Measurements from ENCODE around the gene KRT1.

The KRT1 gene

GRCh38 chr12:52689239-52689638 is 9.0 kb upstream of the KRT1 start:
- H3K27me3 ChIP-seq (ENCODE audit: control insufficient read depth in 1 of 2, insufficient read depth in 2 of 2, low read length in 2 of 2), result peaks cover 15 to 37% of the 10 kb centered on the region in 2 donors

GRCh38 chr12:52688481-52688880 is 8.3 kb upstream of the KRT1 start:
- no peak overlapping the region for H3K9ac ChIP-seq (ENCODE audit: low read length)
- no peaks in the 10 kb centered on the region for H3K4me1 ChIP-seq (ENCODE audit: insufficient read depth, low read length)
- H3K27me3 ChIP-seq (ENCODE audit: control insufficient read depth in 1 of 2, insufficient read depth in 2 of 2, low read length in 2 of 2), result peaks cover 15 to 37% of the 10 kb centered on the region in 2 donors
- no peak overlapping the region for H3K4me3 ChIP-seq (ENCODE audit: low read depth in 1 of 2, low read length in 2 of 2)
- H3K36me3 ChIP-seq (ENCODE audit: insufficient read depth, low read length), result no peaks in the 10 kb centered on the region
- no peaks in the 10 kb centered on the region for H3K9me3 ChIP-seq (ENCODE audit: low read length)
- no peak overlapping the region for H3K27ac ChIP-seq (ENCODE audit: low read depth, low read length)

More at GRCh38 chr12:52689239-52689638, 9.0 kb upstream of the KRT1 start:
- Histone ChIP-seq H3K36me3 (ENCODE audit: insufficient read depth, low read length) (no peaks in the 10 kb centered on the region), H3K9ac (ENCODE audit: low read length) (no peak overlapping the region), H3K4me1 (ENCODE audit: insufficient read depth, low read length) (no peaks in the 10 kb centered on the region), H3K27ac (ENCODE audit: low read depth, low read length) (no peak overlapping the region), H3K9me3 (ENCODE audit: low read length) (no peaks in the 10 kb centered on the region), H3K4me3 (ENCODE audit: low read depth in 1 of 2, low read length in 2 of 2) (no peak overlapping the region)

GRCh38 chr12:52687497-52688385 is 7.5 kb upstream of the KRT1 start:
- H3K27ac ChIP-seq (ENCODE audit: low read depth, low read length), result no peak overlapping the region
- H3K4me1 ChIP-seq (ENCODE audit: insufficient read depth, low read length), result no peaks in the 10 kb centered on the region
- peaks cover 15 to 37% of the 10 kb centered on the region in 2 donors for H3K27me3 ChIP-seq (ENCODE audit: control insufficient read depth in 1 of 2, insufficient read depth in 2 of 2, low read length in 2 of 2)

GRCh38 chr12:52686756-52687487 is 6.7 kb upstream of the KRT1 start:
- no peak overlapping the region for H3K27ac ChIP-seq (ENCODE audit: low read depth, low read length)
- H3K36me3 ChIP-seq (ENCODE audit: insufficient read depth, low read length), result no peaks in the 10 kb centered on the region
- H3K4me1 ChIP-seq (ENCODE audit: insufficient read depth, low read length), result no peaks in the 10 kb centered on the region
- no peaks in the 10 kb centered on the region for H3K9me3 ChIP-seq (ENCODE audit: low read length)
- H3K4me3 ChIP-seq (ENCODE audit: low read depth in 1 of 2, low read length in 2 of 2), result no peak overlapping the region
- H3K27me3 ChIP-seq (ENCODE audit: control insufficient read depth in 1 of 2, insufficient read depth in 2 of 2, low read length in 2 of 2), result peaks cover 15 to 32% of the 10 kb centered on the region in 2 donors
- H3K9ac ChIP-seq (ENCODE audit: low read length), result no peak overlapping the region

More at GRCh38 chr12:52687497-52688385, 7.5 kb upstream of the KRT1 start:
- Histone ChIP-seq H3K9ac (ENCODE audit: low read length) (no peak overlapping the region), H3K9me3 (ENCODE audit: low read length) (no peaks in the 10 kb centered on the region), H3K4me3 (ENCODE audit: low read depth in 1 of 2, low read length in 2 of 2) (no peak overlapping the region), H3K36me3 (ENCODE audit: insufficient read depth, low read length) (no peaks in the 10 kb centered on the region)

- peaks cover 15 to 25% of the 10 kb centered on the region in 2 donors for H3K27me3 ChIP-seq (ENCODE audit: control insufficient read depth in 1 of 2, insufficient read depth in 2 of 2, low read length in 2 of 2)
- H3K27ac ChIP-seq (ENCODE audit: low read depth, low read length), result no peak overlapping the region
Observed at GRCh38 chr12:52686063-52686462, 5.9 kb upstream of the KRT1 start.

GRCh38 chr12:52685406-52685890 is 5.2 kb upstream of the KRT1 start:
- H3K4me1 ChIP-seq (ENCODE audit: insufficient read depth, low read length), result no peaks in the 10 kb centered on the region
- peaks cover 10 to 19% of the 10 kb centered on the region in 2 donors for H3K27me3 ChIP-seq (ENCODE audit: control insufficient read depth in 1 of 2, insufficient read depth in 2 of 2, low read length in 2 of 2)

More at GRCh38 chr12:52686063-52686462, 5.9 kb upstream of the KRT1 start:
- Histone ChIP-seq H3K9ac (ENCODE audit: low read length) (no peak overlapping the region), H3K4me3 (ENCODE audit: low read depth in 1 of 2, low read length in 2 of 2) (no peak overlapping the region), H3K36me3 (ENCODE audit: insufficient read depth, low read length) (no peaks in the 10 kb centered on the region), H3K4me1 (ENCODE audit: insufficient read depth, low read length) (no peaks in the 10 kb centered on the region), H3K9me3 (ENCODE audit: low read length) (no peaks in the 10 kb centered on the region)

GRCh38 chr12:52684431-52684830 is 4.2 kb upstream of the KRT1 start:
- H3K9me3 ChIP-seq (ENCODE audit: low read length), result no peaks in the 10 kb centered on the region
- no peak overlapping the region for H3K4me3 ChIP-seq (ENCODE audit: low read depth in 1 of 2, low read length in 2 of 2)
- H3K27ac ChIP-seq (ENCODE audit: low read depth, low read length), result no peak overlapping the region
- H3K9ac ChIP-seq (ENCODE audit: low read length), result no peak overlapping the region
- H3K27me3 ChIP-seq (ENCODE audit: control insufficient read depth in 1 of 2, insufficient read depth in 2 of 2, low read length in 2 of 2), result peaks cover 10 to 24% of the 10 kb centered on the region in 2 donors
- H3K4me1 ChIP-seq (ENCODE audit: insufficient read depth, low read length), result no peaks in the 10 kb centered on the region
- no peaks in the 10 kb centered on the region for H3K36me3 ChIP-seq (ENCODE audit: insufficient read depth, low read length)

More at GRCh38 chr12:52685406-52685890, 5.2 kb upstream of the KRT1 start:
- no peak overlapping the region for H3K9ac ChIP-seq (ENCODE audit: low read length)
- no peaks in the 10 kb centered on the region for H3K9me3 ChIP-seq (ENCODE audit: low read length)
- no peak overlapping the region for H3K27ac ChIP-seq (ENCODE audit: low read depth, low read length)
- H3K4me3 ChIP-seq (ENCODE audit: low read depth in 1 of 2, low read length in 2 of 2), result no peak overlapping the region
- no peaks in the 10 kb centered on the region for H3K36me3 ChIP-seq (ENCODE audit: insufficient read depth, low read length)

- peaks cover 10 to 21% of the 10 kb centered on the region in 2 donors for H3K27me3 ChIP-seq (ENCODE audit: control insufficient read depth in 1 of 2, insufficient read depth in 2 of 2, low read length in 2 of 2)
Observed at GRCh38 chr12:52683575-52684300, 3.5 kb upstream of the KRT1 start.

GRCh38 chr12:52682938-52683574 is 2.8 kb upstream of the KRT1 start:
- H3K27me3 ChIP-seq (ENCODE audit: control insufficient read depth in 1 of 2, insufficient read depth in 2 of 2, low read length in 2 of 2), result peaks cover 5 to 14% of the 10 kb centered on the region in 2 donors
- no peak overlapping the region for H3K4me3 ChIP-seq (ENCODE audit: low read depth in 1 of 2, low read length in 2 of 2)
- no peaks in the 10 kb centered on the region for H3K36me3 ChIP-seq (ENCODE audit: insufficient read depth, low read length)
- H3K4me1 ChIP-seq (ENCODE audit: insufficient read depth, low read length), result no peaks in the 10 kb centered on the region
- H3K9ac ChIP-seq (ENCODE audit: low read length), result no peak overlapping the region
- no peak overlapping the region for H3K27ac ChIP-seq (ENCODE audit: low read depth, low read length)
- no peaks in the 10 kb centered on the region for H3K9me3 ChIP-seq (ENCODE audit: low read length)

More at GRCh38 chr12:52683575-52684300, 3.5 kb upstream of the KRT1 start:
- Histone ChIP-seq H3K9ac (ENCODE audit: low read length) (no peak overlapping the region), H3K4me1 (ENCODE audit: insufficient read depth, low read length) (no peaks in the 10 kb centered on the region), H3K27ac (ENCODE audit: low read depth, low read length) (no peak overlapping the region), H3K9me3 (ENCODE audit: low read length) (no peaks in the 10 kb centered on the region), H3K36me3 (ENCODE audit: insufficient read depth, low read length) (no peaks in the 10 kb centered on the region), H3K4me3 (ENCODE audit: low read depth in 1 of 2, low read length in 2 of 2) (no peak overlapping the region)

GRCh38 chr12:52682381-52682660 is 2.1 kb upstream of the KRT1 start:
- no peak overlapping the region for H3K27ac ChIP-seq (ENCODE audit: low read depth, low read length)
- peaks cover 0 to 11% of the 10 kb centered on the region in 2 donors for H3K27me3 ChIP-seq (ENCODE audit: control insufficient read depth in 1 of 2, insufficient read depth in 2 of 2, low read length in 2 of 2)
- no peak overlapping the region for H3K4me3 ChIP-seq (ENCODE audit: low read depth in 1 of 2, low read length in 2 of 2)
- no peaks in the 10 kb centered on the region for H3K36me3 ChIP-seq (ENCODE audit: insufficient read depth, low read length)
- no peak overlapping the region for H3K9ac ChIP-seq (ENCODE audit: low read length)
- no peaks in the 10 kb centered on the region for H3K9me3 ChIP-seq (ENCODE audit: low read length)
- no peaks in the 10 kb centered on the region for H3K4me1 ChIP-seq (ENCODE audit: insufficient read depth, low read length)

Data from muscle layer of colon (tissue), 2 donors.